Fibroblast of skin of back (primary cell): ENCODE measurements around the gene NLGN1.

Source experiments
- DNase-seq: peaks from one replicate; pipeline ENCODE4 v3.0.0-alpha.2; 2013

NLGN1 gene

GRCh38 chr3:174110761-174111160, 713.2 kb downstream of the NLGN1 start:
- no peak for DNase-seq

DNA sequence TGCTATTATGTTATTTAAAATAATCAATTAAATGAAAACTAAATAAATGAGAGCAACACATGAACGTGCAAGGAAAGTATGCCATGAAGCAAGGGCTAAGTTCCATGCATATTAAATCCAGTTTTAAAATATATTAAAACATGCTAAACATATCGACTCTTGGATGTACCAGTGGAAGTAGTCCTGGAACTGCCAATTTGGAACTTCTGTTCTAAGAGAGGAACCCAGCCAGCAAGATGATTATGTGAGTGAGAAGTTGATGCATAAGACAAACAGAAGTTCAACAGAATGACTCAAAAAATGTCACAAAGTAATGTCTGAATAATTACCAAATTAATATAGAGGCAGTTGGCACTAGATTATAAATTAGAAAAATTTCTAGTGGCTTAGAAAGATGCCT, 714.2 kb downstream of the NLGN1 start:
- DNase-seq = no peak

DNA sequence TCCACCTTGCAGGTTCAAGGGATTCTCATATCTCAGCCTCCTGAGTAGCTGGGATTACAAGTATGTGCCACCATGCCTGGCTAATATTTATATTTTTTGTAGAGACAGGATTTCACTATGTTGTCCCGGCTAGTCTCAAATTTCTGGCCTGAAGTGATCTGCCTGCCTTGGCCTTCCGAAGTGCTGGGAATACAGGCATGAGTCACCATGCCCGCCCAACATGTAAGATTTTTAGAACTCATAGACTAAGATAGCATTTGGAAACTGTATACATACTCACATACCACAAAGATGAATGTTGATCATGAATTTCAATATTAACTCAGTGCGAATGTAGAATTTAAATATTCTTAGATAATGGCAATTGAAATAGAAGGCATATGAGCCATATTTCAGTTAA, 718.9 kb downstream of the NLGN1 start:
- DNase-seq = peak; percentile 75

GRCh38 chr3:174120997-174121396, 723.5 kb downstream of the NLGN1 start:
- DNase-seq = no peak

GRCh38 chr3:174122411-174122810, 724.9 kb downstream of the NLGN1 start:
- DNase-seq = no peak

- peak; percentile 60 for DNase-seq
Measured at GRCh38 chr3:174125267-174125824, 727.8 kb downstream of the NLGN1 start.

GRCh38 chr3:174126990-174127758, 729.6 kb downstream of the NLGN1 start:
- DNase-seq = peak; percentile 40

DNA sequence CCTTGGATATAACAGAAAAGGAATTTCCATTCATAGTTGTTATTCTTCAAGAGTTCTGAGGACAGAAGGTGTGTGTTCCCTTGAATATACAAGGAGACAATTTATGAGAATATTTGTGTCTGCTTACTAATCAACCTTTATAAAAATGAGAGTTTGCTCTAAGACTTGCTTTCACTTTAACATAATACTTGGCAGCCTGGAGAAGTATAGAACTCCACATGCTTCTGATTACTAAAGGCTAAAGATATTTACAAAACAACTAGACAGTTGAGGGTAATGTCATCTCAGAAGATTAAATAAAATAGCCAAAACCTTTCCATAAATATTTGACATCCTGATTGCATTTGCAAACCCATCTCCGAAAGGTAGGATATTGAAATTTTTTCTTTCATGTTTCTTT, 734.5 kb downstream of the NLGN1 start:
- DNase-seq = no peak

GRCh38 chr3:174132421-174133042, 735.0 kb downstream of the NLGN1 start:
- no peak for DNase-seq

- DNase-seq = no peak
Measured at GRCh38 chr3:174146008-174146407, 748.5 kb downstream of the NLGN1 start.

- no peak for DNase-seq
Measured at GRCh38 chr3:174147798-174148197, 750.3 kb downstream of the NLGN1 start.

GRCh38 chr3:174153871-174154270, 756.3 kb downstream of the NLGN1 start:
- DNase-seq = peak; percentile 87

GRCh38 chr3:174156200-174156599, 758.7 kb downstream of the NLGN1 start:
- DNase-seq = peak; percentile 12

GRCh38 chr3:174158674-174159073, 761.1 kb downstream of the NLGN1 start:
- no peak for DNase-seq

- DNase-seq = no peak
Measured at GRCh38 chr3:174159604-174160003, 762.1 kb downstream of the NLGN1 start.

GRCh38 chr3:174162550-174162949, 765.0 kb downstream of the NLGN1 start:
- peak; percentile 55 for DNase-seq

GRCh38 chr3:174168026-174168425, 770.5 kb downstream of the NLGN1 start:
- peak; percentile 75 for DNase-seq

- DNase-seq = no peak
Measured at GRCh38 chr3:174168538-174169254, 771.2 kb downstream of the NLGN1 start.

DNA sequence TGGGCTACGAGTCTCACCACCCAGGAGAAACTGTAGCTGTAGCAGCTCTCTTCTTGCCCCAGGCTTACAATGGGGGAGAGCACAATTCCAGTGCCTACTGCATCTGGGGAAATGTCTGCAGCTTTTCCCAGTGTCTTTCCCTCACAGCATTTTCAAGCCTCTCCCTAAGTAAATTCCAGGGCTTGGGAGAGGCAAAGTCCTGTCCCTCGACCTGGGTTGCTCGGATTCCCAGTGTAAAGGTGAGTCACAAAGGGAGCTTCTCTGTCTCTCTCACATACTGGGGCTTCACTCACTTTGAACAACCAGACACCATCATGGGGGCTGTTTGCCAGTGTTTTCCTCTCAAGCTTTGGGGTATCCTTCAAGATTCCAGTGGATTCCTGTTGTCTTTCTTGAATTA, 772.2 kb downstream of the NLGN1 start:
- DNase-seq = no peak

DNA sequence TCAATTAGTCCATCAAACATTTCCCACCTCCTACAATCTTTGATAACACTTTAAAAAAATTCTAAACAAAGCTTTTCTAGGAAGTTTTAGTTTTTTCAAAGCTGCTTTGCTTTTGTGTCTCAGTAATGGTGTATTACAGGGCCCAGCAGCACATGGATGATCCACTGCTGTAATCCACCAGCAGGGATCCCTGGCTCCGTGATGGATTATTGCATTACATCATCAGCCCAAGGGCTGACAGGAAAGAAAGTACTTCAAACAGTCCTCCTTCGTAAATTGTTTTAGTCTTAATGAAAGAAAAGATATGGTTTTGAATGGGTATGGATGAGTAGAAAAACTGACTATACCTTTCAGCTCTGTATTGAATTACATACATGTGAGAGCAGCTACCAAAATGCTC, 772.7 kb downstream of the NLGN1 start:
- DNase-seq = no peak

DNA sequence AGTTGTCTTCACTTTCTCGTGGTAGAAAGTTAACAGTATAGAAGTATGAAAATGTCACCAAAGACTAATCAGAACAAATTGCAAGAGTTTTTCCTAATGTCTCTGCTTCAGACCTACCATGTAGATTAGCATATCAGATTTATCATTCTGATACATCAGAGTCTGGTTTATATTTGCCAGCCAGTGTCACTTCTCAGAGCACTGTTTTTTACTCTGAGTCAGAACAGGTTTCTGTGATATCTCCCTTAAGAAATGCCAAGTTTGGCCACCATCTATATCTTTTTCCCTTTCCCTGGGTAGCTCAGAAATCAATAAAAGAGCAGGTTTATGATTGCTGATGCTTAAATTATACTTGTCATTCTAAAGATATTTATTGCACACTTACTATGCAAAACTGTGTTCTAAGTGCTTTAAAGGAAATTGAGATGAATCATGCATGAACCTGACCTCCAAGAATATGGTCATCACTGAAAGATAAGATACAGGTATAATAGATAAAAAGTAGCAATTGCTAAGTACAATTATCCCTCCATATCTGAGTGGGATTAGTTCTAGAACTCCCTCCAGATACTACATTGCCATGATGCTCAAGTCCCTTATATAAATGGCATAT, 788.9 kb downstream of the NLGN1 start:
- DNase-seq = no peak

DNA sequence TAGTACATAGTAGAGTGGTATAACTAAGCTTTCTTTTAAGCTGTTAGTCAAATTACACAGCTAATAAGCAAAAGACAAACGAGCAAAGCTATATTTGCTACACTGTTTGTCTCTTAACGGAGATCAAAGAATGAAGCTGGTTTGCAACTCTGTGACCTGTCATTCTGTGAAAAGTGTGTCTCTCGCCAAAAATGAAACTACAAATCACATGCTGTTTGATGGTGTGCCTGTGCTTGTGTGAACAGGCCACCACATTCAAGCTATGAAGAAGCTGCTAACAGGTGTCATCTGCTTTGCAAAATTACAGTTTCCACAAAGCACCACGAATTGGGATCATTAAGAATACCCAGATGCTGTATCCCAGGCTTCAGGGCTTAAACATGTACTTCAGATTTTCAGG, 793.8 kb downstream of the NLGN1 start:
- no peak for DNase-seq

DNA sequence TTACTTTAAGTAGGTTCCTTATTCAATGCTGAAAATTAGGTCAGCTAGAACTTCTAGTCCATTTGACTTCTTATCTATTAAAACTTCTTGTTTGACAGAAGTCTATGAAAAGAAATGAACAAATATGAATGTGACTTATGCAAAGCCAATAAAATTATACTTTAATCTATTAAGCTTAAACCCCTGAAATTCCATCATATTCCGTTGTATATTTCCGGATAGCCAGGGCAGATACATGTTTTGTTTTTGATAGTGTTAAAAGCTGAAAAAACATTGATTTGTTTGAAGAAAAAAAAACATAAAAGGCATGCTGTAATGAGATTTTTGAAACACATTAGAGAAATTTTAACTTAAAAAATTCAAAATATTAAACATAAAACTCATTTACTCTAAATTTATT, 794.4 kb downstream of the NLGN1 start:
- DNase-seq = no peak
